CD14-positive monocyte (primary cell): ENCODE data around the gene ANKRD60. TPM values are rescaled to one million over a fixed set of nuclear protein-coding genes. Genes with fewer than 3 reads are reported as not detected.

Source experiments
- DNase-seq, 3 donors: peaks; one replicate each; pipeline ENCODE4 v3.0.0-alpha.2; 2011 to 2022
- H2AFZ ChIP-seq: 2 replicates; pipeline ENCODE4 v1.6.0; 2012; ENCODE audit warnings: mild to moderate bottlenecking, low read depth, low read length, inconsistent platforms; ENCODE audit not compliant: insufficient read depth, poor library complexity, severe bottlenecking
- H3K27ac ChIP-seq, 2 donors: 1 replicate in 1 of 2; 2 replicates in 1 of 2; pipeline ENCODE4 v1.5.1; 2012 to 2013; ENCODE audit warnings: low read length in 2 of 2, control low read depth in 1 of 2, inconsistent platforms in 1 of 2, low read depth in 1 of 2, mild to moderate bottlenecking in 1 of 2
- H3K27me3 ChIP-seq, 2 donors: one replicate each; pipeline versions ENCODE4 v1.6.0 to v1.6.1; 2011 to 2013; ENCODE audit warnings: low read length in 2 of 2; ENCODE audit not compliant: control insufficient read depth in 2 of 2, insufficient read depth in 2 of 2
- H3K36me3 ChIP-seq, 2 donors: replicated peaks in 1 of 2; 1 replicate in 1 of 2; 2 replicates in 1 of 2; pipeline versions ENCODE4 v1.5.1 to v1.6.1; 2012 to 2013; ENCODE audit warnings: low read length in 2 of 2, control low read depth in 1 of 2, inconsistent platforms in 1 of 2, mild to moderate bottlenecking in 1 of 2; ENCODE audit not compliant: insufficient read depth in 2 of 2, control insufficient read depth in 1 of 2
- H3K4me1 ChIP-seq, 2 donors: 1 replicate in 1 of 2; 2 replicates in 1 of 2; pipeline versions ENCODE4 v1.5.1 to v1.6.1; 2012 to 2013; ENCODE audit warnings: low read length in 2 of 2, control low read depth in 1 of 2, inconsistent platforms in 1 of 2, mild to moderate bottlenecking in 1 of 2, moderate library complexity in 1 of 2; ENCODE audit not compliant: insufficient read depth in 2 of 2, control insufficient read depth in 1 of 2
- H3K4me2 ChIP-seq: replicated peaks from 2 replicates; pipeline ENCODE3; 2012; ENCODE audit warnings: low read length, moderate library complexity, mild to moderate bottlenecking; ENCODE audit not compliant: poor library complexity, severe bottlenecking; ENCODE audit errors: extremely low read depth
- H3K4me3 ChIP-seq, 3 experiments: fragments of 200-600 bp in 1 of 3; sonication (generic) in 1 of 3; replicated peaks in 1 of 3; 1 replicate in 2 of 3; 2 replicates in 1 of 3; pipeline ENCODE4 v1.5.1; 2011 to 2013; ENCODE audit warnings: low read length in 3 of 3, mild to moderate bottlenecking in 3 of 3, control low read depth in 2 of 3, low read depth in 2 of 3, inconsistent platforms in 1 of 3, moderate library complexity in 1 of 3
- H3K79me2 ChIP-seq: 2 replicates; pipeline ENCODE4 v1.6.0; 2012; ENCODE audit warnings: mild to moderate bottlenecking, control low read depth, inconsistent platforms, low read length, moderate library complexity; ENCODE audit not compliant: insufficient read depth
- H3K9ac ChIP-seq: 2 replicates; pipeline ENCODE4 v1.6.0; 2017; ENCODE audit warnings: low read length, mild to moderate bottlenecking; ENCODE audit not compliant: insufficient read depth, poor library complexity, severe bottlenecking
- H3K9me3 ChIP-seq, 2 donors: replicated peaks in 1 of 2; 1 replicate in 1 of 2; 2 replicates in 1 of 2; pipeline versions ENCODE4 v1.5.1 to v1.6.1; 2012 to 2013; ENCODE audit warnings: low read length in 2 of 2, control low read depth in 1 of 2; ENCODE audit not compliant: control insufficient read depth in 1 of 2, insufficient read depth in 1 of 2
- H4K20me1 ChIP-seq: 2 replicates; pipeline ENCODE4 v1.6.0; 2012; ENCODE audit warnings: mild to moderate bottlenecking, low read length, control low read depth, moderate library complexity; ENCODE audit not compliant: insufficient read depth
- H3K27ac Mint-ChIP-seq, 7 donors: one replicate each; pipeline ENCODE4 v1.8.0; 2020; ENCODE audit warnings: mild to moderate bottlenecking in 7 of 7, mixed read lengths in 7 of 7, moderate library complexity in 6 of 7, inconsistent platforms in 2 of 7
- H3K27me3 Mint-ChIP-seq, 3 donors: one replicate each; pipeline ENCODE4 v1.8.0; 2021 to 2022; ENCODE audit warnings: low read depth in 3 of 3, mild to moderate bottlenecking in 3 of 3, mixed read lengths in 3 of 3, moderate library complexity in 3 of 3, inconsistent platforms in 1 of 3
- H3K36me3 Mint-ChIP-seq, 2 donors: one replicate each; pipeline ENCODE4 v1.8.0; 2020; ENCODE audit warnings: mixed read lengths in 2 of 2, inconsistent platforms in 1 of 2, mild to moderate bottlenecking in 1 of 2
- H3K4me1 Mint-ChIP-seq: one replicate; pipeline ENCODE4 v1.8.0; 2020; ENCODE audit warnings: mild to moderate bottlenecking, mixed read lengths
- H3K4me3 Mint-ChIP-seq, 2 donors: one replicate each; pipeline ENCODE4 v1.8.0; 2020; ENCODE audit warnings: mild to moderate bottlenecking in 2 of 2, mixed read lengths in 2 of 2, moderate library complexity in 1 of 2
- H3K9me3 Mint-ChIP-seq, 7 donors: one replicate each; pipeline ENCODE4 v1.8.0; 2020 to 2022; ENCODE audit warnings: mixed read lengths in 7 of 7, mild to moderate bottlenecking in 6 of 7, moderate library complexity in 6 of 7, inconsistent platforms in 2 of 7
- CTCF ChIP-seq: fragments of 200-600 bp; IDR thresholded peaks from one replicate; pipeline ENCODE4 v1.8.0; 2022; ENCODE audit warnings: antibody characterized with exemption, mild to moderate bottlenecking
- WGBS: methylation state at CpG from one replicate; pipeline ENCODE4 v1.1.5; 2013; ENCODE audit warnings: missing lambda C conversion rate; ENCODE audit not compliant: insufficient coverage; 5-methylcytosine and 5-hydroxymethylcytosine counted together
- intact Hi-C, 2 donors: fragments of 100-400 bp; cut with micrococcal nuclease; formaldehyde crosslinking; loops; one replicate each; pipeline versions ENCODE4 v1.15.0 to v1.15.1; 2023
- polyA plus RNA-seq, 3 donors: library from polyadenylated mRNA; depleted of rRNA in 1 of 3; unstranded in 2 of 3; stranded (reverse) in 1 of 3; fragments of 300-500 nt in 2 of 3; fragments of >200 nt in 1 of 3; fragmentation: Illumina TruSeq in 2 of 3; gene quantifications; 1 replicate in 2 of 3; 2 replicates in 1 of 3; pipeline ENCODE4 v1.2.3, GENCODE V29; 2012 to 2021

The ANKRD60 gene
- polyA plus RNA-seq, 3 donors, result not detected

DNA sequence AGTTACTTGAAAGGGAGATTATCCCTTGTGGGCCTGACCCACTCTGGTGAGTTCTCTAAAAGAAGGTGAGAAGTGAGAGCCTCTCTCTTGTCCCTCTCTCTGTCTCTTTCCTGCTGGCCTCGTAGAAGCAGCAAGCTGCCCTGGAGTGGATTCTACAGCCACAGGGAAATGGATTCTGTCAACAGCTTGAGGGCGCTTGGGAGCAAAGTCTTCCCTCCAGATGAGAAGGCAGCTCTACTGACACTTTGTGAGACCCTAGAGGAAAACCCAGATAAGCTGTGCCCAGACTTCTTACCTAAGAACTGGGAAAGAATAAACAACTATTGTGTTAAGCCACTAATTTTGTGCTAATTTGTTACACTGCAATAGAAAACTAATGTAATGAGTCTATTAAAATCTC is 39.9 kb downstream of the ANKRD60 start:
- Histone ChIP-seq H2AFZ (no peak overlapping the region), H3K9ac (no peak overlapping the region), H3K27me3 (no peaks in the 10 kb centered on the region), H3K79me2 (no peaks in the 10 kb centered on the region), H3K4me1 (no peaks in the 10 kb centered on the region), H3K27ac (no peak overlapping the region), H3K4me3 (no peak overlapping the region), H3K36me3 (no peaks in the 10 kb centered on the region), H3K9me3 (peaks cover 0 to 7% of the 10 kb centered on the region in 2 donors), H3K4me2 (no peak overlapping the region), H4K20me1 (no peaks in the 10 kb centered on the region)
- DNase-seq, result no peak
- whole genome bisulfite sequencing, result 53% methylated on average over 2 of the region's 2 CpGs
- no peak overlapping the region for H3K4me3 Mint-ChIP-seq
- no peak for TF ChIP-seq CTCF
- H3K4me1 Mint-ChIP-seq, result no peaks in the 10 kb centered on the region
- intact Hi-C loops, result no loop called here
- no peak overlapping the region for H3K27ac Mint-ChIP-seq
- H3K9me3 Mint-ChIP-seq, result peaks cover 0 to 7% (median 2%) of the 10 kb centered on the region in 7 donors
- no peaks in the 10 kb centered on the region for H3K36me3 Mint-ChIP-seq
- peaks cover 4 to 14% (median 8%) of the 10 kb centered on the region in 3 donors for H3K27me3 Mint-ChIP-seq

DNA sequence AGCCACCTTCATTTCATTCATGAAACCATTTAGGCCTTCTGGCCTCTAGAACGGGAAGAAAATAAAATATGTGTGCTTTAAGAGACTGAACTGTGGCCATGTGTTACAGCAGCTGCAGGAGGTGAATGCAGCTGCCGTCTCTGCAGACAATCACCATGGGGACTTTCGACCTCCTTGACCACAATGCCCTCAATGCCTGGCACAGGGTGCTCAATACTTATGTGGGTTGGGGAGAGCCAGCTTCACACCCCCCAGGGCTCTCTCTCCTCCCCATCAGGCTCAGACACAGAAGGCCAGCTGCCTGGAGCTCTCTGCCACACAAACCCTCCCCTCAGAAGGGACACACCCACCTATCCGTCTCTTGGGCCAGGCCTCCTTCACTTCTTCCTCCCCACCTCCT is 43.5 kb downstream of the ANKRD60 start:
- H3K9me3 ChIP-seq, result peaks cover 0 to 7% of the 10 kb centered on the region in 2 donors
- no peak for TF ChIP-seq CTCF
- no peak overlapping the region for H3K9ac ChIP-seq
- intact Hi-C loops, result no loop called here
- 50% methylated on average over 1 of the region's 4 CpGs for WGBS
- H3K27me3 ChIP-seq, result peaks cover 0 to 12% of the 10 kb centered on the region in 2 donors
- no peaks in the 10 kb centered on the region for H3K79me2 ChIP-seq
- H3K27ac ChIP-seq, result no peak overlapping the region
- no peak overlapping the region for H3K4me3 ChIP-seq
- Mint-ChIP-seq H3K36me3 (no peaks in the 10 kb centered on the region), H3K9me3 (peaks cover 0 to 7% (median 3%) of the 10 kb centered on the region in 7 donors), H3K4me1 (no peaks in the 10 kb centered on the region), H3K4me3 (no peak overlapping the region), H3K27me3 (peaks cover 9 to 18% (median 17%) of the 10 kb centered on the region in 3 donors), H3K27ac (no peak overlapping the region)
- no peak overlapping the region for H3K4me2 ChIP-seq
- H2AFZ ChIP-seq, result no peak overlapping the region
- no peaks in the 10 kb centered on the region for H3K36me3 ChIP-seq
- H3K4me1 ChIP-seq, result peaks cover 0 to under 1% of the 10 kb centered on the region in 2 donors
- H4K20me1 ChIP-seq, result no peaks in the 10 kb centered on the region
- DNase-seq, result no peak
